SIG-M5 (cell line): ENCODE data around the gene MAGEF1.

ENCODE experiments used
- DNase-seq: peaks from one replicate; lab custom pipeline; 2025; lab: John Stamatoyannopoulos, UW

MAGEF1 gene

GRCh38 chr3:184711493-184712247 is at the start of gene MAGEF1:
MAGEF1 (minus strand) TSS chr3:184712064; CDS start chr3:184711821, 243 bp downstream.
- no peak for DNase-seq

GRCh38 chr3:184761075-184761841 is 49.4 kb upstream of the MAGEF1 start:
- DNase-seq = no peak

GRCh38 chr3:184760337-184761074 is 48.6 kb upstream of the MAGEF1 start:
- DNase-seq = no peak

GRCh38 chr3:184759666-184760200 is 47.9 kb upstream of the MAGEF1 start:
- no peak for DNase-seq

GRCh38 chr3:184758056-184758455 is 46.2 kb upstream of the MAGEF1 start:
- DNase-seq = no peak

- no peak for DNase-seq
Measured at GRCh38 chr3:184757022-184757651, 45.3 kb upstream of the MAGEF1 start.

- no peak for DNase-seq
Measured at GRCh38 chr3:184756151-184757021, 44.5 kb upstream of the MAGEF1 start.

GRCh38 chr3:184755315-184755731 is 43.5 kb upstream of the MAGEF1 start:
- DNase-seq = no peak

GRCh38 chr3:184752361-184752760 is 40.5 kb upstream of the MAGEF1 start:
- no peak for DNase-seq

GRCh38 chr3:184751204-184752040 is 39.6 kb upstream of the MAGEF1 start:
- DNase-seq = no peak

- no peak for DNase-seq
Measured at GRCh38 chr3:184750349-184751083, 38.7 kb upstream of the MAGEF1 start.

- no peak for DNase-seq
Measured at GRCh38 chr3:184749168-184749744, 37.4 kb upstream of the MAGEF1 start.

- no peak for DNase-seq
Measured at GRCh38 chr3:184748219-184749135, 36.6 kb upstream of the MAGEF1 start.

- no peak for DNase-seq
Measured at GRCh38 chr3:184746131-184747120, 34.6 kb upstream of the MAGEF1 start.

GRCh38 chr3:184745526-184745925 is 33.7 kb upstream of the MAGEF1 start:
- no peak for DNase-seq

- no peak for DNase-seq
Measured at GRCh38 chr3:184743248-184743647, 31.4 kb upstream of the MAGEF1 start.
